Stimulated activated CD8-positive, alpha-beta memory T cell treated with anti-CD3 and anti-CD28 coated beads, Interleukin-7, amount 100 ng/mL, for 1 hour (primary cell): Measurements from ENCODE around the gene L1TD1.
"Not testable (repeated sequence)": the region's sequence is repeated elsewhere in the genome, so short reads cannot be mapped to it uniquely, and the experiment has no call there.

Experiments
- DNase-seq, 2 donors: peaks; one replicate each; pipeline ENCODE4 v3.0.0-alpha.2; 2020; ENCODE audit warnings: low read depth in 2 of 2

The L1TD1 gene, protein sequence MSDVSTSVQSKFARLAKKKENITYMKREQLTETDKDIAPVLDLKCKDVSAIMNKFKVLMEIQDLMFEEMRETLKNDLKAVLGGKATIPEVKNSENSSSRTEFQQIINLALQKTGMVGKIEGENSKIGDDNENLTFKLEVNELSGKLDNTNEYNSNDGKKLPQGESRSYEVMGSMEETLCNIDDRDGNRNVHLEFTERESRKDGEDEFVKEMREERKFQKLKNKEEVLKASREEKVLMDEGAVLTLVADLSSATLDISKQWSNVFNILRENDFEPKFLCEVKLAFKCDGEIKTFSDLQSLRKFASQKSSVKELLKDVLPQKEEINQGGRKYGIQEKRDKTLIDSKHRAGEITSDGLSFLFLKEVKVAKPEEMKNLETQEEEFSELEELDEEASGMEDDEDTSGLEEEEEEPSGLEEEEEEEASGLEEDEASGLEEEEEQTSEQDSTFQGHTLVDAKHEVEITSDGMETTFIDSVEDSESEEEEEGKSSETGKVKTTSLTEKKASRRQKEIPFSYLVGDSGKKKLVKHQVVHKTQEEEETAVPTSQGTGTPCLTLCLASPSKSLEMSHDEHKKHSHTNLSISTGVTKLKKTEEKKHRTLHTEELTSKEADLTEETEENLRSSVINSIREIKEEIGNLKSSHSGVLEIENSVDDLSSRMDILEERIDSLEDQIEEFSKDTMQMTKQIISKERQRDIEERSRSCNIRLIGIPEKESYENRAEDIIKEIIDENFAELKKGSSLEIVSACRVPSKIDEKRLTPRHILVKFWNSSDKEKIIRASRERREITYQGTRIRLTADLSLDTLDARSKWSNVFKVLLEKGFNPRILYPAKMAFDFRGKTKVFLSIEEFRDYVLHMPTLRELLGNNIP

DNA sequence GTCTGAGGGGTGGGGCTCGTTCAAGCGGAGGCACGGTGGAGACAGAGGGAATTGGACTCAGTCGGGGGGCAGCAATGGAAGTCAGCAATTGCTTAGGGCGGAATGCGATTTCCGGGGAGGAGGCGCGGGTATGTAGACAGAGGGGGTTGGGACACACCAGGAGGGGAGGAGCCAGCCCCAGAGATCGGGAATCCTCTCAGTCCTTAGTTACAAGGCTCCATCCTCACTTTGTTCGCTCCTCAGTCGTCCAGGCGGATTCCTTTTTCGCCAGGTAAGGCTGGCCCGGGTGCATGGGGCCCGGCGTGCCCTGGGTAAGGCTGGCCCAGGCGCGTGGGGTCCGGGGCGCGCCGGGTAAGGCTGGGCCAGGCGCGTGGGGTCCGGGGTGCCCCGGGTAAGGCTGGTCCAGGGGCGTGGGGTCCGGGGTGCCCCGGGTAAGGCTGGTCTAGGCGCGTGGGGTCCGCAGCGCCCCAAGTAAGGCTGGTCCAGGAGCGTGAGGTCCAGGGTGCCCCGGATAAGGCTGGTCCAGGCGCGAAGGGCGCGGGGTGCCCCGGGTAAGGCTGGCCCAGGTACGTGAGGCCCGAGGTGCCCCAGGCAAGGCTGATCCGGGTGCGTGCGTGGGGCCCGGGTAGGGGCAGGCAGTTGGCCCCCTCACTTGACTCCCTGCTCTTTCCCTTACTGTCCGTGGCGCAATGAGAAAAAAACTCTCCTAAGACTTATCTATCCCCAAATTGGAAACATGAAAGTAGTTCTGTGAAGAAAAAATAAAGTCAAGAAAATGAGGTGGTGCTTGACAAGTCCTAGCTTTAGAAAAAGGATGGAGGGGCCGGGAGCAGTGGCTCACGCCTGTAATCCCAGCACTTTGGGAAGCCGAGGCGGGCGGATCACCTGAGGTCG is at the start of gene L1TD1:
Gene L1TD1 (plus strand): TSS at position 199 of the 894 bp plus-strand sequence. CDS start 11,780 bp downstream, outside the sequence.
- no peak for DNase-seq

DNA sequence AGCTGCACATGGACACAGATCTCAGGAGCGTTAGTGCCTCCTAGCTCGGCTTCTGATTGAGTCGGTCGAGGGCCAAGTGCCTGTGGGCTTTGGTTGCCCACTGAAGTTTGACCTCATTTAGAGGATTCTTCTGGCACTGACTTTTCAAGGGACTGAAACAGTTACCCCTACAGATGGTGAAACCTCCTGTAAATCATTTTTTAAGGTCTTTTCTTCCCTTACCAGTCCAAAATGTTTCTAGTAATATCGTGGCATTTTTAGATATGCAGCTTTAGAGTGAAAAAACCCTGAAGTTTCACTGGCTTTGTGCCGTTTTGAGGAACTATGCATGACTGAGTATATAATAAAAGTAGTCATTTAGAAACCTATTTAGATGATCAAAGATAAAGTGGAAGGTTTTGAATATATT is 34.7 kb upstream of the L1TD1 start:
- DNase-seq, result no peak

DNA sequence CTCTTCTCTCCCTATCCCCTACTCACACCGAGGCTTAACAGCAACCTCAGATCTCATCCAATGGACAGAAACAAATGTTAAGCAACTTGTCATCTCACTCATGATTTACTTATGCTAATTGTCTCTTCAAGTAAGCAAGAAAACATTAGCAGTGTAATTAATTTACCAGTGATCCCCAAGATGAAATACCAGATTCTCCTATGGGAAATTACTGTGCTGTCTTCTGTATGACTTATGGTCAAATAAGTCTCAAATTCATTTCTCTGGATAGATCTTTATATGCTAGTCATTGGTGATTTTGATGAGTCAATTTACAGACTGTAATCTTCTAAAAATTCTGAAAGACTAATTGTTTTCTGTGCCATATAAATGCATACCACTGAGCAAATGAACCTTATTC is 32.9 kb upstream of the L1TD1 start:
- DNase-seq, result no peak

DNA sequence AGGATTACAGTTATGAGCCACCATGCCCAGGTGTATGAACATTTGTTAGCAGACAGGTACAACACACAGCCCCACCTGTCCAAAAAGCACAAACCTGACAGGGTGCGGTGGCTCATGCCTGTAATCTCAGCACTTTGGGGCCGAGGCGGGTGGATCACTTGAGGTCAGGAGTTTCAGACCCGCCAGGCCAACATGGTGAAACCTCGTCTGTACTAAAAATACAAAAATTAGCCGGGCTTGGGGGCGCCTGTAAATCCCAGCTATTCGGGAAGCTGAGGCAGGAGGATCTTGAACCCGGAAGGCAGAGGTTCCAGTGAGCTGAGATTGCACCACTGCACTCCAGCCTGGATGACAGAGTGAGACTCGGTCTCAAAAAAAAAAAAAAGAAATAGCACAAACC is 24.3 kb upstream of the L1TD1 start:
- DNase-seq, result not testable (repeated sequence)

DNA sequence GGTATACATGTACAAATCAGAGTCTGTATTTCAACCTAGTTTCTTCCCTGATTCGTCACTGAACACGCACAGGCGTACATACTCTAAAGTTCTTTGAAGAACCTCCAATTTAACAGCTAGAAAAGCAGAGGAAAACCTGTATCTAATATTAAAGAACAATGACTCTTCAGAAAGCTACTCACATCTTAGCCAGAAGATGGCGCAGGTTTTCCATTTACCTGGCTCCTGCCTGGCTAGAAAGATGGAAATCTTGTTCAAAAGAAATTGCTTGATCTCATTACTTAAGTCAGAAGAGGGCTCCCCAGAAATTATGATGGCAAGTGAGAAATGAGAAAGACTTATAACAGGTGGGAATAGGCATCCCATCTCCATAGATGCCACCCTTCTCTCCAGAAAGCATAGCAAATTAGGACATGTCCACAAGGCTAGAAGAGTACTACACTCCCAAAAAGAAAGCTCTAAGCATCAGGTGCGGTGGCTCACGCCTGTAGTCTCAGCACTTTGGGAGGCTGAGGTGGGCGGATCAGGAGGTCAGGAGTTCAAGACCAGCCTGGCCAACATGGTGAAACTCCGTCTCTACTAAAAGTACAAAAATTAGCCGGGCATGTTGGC is 19.0 kb upstream of the L1TD1 start:
- no peak for DNase-seq

DNA sequence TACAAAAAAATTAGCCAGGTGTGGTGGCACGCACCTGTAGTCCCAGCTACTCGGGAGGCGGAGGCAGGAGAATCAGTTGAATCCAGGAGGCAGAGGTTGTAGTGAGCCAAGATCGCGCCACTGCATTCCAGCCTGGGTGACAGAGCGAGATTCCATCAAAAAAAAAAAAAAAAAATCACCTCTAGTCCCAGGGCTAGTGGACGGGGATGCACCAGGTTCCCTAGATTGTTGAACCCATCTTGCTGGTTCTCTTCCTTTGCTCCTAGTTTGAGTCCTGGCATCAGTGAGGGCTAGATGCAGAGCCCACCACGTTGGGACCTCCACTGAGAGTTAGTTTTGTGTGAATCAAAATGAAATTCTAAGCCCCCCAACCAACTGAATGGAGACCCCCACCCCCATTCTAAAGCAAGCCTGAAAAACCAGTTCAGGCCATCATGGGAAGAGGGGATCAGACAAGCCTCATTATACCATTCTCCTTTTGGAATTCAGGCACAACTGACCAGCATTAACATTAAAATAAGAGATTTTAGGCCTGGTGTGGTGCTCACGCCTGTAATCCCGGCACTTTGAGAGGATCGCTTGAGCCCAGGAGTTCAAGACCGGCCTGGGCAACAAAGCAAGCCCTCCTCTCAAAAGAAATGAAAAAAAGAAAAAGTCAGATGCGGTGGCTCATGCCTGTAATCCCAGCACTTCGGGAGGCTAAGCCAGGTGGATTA is 17.9 kb upstream of the L1TD1 start:
- no peak for DNase-seq

DNA sequence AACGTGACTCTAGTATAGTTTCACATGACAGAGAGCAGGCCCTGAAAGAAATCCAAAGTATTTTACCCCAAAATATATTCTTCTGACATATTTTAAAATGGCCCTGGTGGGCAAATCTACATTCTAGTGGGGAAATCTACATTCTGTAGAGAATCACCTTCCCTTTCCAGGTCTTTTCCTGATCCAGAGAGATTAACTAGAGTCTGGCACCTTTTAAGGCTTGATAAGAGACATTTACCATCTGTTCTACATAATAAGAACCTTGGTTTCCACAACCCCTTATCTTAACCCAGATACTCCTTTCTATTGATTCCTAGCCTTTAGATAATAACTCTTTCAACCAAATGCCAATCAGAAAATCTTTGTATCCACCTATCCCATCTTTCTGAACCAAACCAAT is 17.0 kb upstream of the L1TD1 start:
- no peak for DNase-seq

DNA sequence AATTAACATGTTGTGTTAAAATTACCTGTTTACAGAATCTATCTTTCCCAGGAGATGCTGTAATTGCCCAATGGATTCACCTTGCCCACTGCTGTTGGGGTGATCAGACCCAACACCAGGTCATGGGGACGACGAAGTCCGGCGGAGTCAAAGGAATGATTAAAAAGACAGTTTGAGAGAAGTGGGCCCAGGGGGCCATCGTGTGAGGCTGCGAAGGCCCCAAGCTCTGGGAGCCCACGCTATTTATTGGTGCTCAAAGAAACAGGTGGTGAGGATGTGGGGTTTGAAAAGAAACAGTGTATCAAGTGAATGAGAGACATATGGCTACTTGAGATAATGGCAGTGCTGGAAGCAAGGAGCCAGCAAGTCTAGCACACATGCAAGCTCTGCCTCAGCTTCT is 16.3 kb upstream of the L1TD1 start:
- no peak for DNase-seq

DNA sequence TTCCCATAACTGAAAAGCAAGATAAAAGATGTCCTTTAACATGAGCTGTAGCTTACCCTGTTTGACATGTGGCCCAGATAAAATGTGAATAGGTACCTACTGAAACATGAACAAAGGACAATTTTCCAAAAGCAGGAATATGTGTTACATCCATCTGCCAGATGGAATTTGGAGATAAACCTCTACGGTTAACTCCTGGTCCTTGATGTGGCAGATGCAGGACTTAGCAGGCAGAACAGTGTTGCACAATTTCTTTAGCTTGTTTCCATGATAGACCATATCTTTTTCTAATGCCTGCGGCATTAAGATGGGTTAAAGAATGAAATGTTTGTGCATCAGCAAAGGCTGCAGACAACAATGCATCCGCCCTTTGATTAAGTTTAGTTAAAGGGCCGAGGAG is 14.6 kb upstream of the L1TD1 start:
- not testable (repeated sequence) for DNase-seq

DNA sequence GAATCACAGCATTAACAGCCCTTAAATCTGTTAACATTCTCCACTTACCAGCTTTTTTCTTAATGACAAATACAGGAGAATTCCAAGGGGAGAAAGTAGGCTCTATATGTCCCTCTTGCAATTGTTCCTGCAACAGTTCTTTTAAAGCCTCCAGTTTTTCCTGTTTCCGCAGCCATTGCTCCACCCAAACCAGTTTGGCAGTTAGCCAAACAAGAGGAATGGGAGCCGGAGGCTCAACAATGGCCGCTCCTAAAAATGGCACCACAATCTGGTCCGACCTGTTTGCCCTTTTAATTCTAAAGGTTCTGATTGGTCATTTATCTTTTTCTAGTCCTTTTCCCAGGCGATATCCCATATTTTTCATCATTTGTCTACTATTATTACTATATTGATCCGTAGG is 14.0 kb upstream of the L1TD1 start:
- no peak for DNase-seq

DNA sequence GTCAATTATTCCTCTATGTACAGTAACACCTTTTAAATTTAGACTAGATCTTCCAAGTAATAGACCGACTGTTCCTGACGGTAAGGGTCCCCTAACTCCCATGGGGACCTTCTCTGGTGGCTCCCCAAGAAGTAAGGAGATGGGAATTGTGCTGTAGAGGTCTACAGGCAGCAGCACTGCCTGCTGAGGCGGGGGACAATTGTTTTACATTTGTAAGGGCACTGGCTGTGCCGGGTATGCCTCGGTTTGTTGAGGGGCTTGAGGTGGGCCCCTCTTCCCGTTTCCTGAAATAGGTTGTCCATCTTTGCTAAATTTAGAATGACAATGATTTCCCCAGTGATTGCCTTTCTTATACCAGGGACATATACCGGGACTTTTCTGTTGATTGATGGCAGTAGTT is 13.1 kb upstream of the L1TD1 start:
- no peak for DNase-seq

DNA sequence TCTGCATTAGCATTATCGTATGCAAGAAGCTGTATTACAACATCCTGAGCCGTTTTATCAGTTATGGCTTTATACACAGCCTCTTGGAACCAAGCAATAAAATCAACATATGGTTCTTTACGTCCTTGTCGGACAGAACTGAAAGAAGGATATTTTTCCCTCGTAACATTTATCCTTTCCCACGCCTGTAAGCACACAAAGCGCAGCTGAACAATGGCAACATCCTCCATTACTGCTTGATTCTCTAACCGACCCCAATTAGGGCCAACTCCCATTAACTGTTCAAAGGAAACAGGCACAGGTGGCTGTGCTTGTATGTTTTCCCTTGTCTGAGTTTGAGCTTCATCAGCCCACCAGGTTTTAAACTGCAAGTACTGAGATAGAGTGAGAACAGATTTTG is 12.5 kb upstream of the L1TD1 start:
- DNase-seq, result not testable (repeated sequence)

DNA sequence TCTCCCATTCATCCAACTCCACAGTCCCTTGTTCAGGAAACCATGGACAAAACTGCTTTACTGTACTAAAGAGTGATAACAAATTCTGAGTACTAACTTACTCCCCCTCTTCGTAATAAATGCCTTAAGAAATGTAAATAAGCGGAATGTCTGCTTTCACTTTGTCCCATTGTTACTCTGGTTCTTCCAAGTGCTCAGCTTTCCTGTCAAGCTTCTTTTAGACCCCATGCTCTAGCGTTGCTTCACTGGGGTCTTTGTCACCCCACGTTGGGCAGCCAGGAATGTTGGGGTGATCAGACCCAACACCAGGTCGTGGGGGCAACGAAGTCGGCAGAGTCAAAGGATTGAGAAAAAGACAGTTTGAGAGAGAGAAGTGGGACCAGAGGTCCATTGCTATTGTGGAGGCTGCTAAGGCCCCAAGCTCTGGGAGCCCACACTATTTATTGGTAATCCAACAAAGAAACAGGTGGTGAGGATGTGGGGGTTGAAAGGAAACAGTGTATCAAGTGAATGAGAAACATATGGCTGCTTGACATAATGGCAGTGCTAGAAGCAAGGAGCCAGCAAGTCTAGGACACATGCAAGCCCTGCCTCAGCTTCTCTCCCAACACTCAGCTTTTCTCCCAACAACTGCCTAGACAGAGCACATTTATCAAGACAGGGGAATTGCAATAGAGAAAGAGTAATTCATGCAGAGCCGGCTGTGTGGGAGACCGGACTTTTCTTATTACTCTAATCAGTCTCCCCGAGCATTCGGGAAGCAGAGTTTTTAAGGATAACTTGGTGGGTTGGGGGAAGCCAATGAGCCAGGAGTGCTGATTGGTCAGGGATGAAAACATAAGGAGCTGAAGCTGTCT is 11.3 kb upstream of the L1TD1 start:
- DNase-seq, result not testable (repeated sequence)

DNA sequence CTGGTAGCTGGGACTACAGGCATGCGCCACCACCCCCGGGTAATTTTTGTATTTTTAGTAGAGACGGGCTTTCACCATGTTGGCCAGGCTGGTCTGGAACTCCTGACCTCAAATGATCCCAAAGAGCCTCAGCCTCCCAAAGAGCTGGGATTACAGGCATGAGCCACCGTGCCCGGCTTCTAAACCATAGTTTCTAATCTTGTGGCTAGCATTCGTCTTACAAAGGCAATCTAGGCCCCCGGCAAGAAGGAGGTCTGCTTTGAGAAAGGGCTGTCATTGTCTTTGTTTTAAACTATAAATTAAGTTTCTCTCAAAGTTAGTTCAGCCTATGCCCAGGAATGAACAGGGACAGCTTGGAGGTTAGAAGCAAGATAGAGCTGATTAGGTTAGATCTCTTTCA is 10.3 kb upstream of the L1TD1 start:
- DNase-seq, result no peak

DNA sequence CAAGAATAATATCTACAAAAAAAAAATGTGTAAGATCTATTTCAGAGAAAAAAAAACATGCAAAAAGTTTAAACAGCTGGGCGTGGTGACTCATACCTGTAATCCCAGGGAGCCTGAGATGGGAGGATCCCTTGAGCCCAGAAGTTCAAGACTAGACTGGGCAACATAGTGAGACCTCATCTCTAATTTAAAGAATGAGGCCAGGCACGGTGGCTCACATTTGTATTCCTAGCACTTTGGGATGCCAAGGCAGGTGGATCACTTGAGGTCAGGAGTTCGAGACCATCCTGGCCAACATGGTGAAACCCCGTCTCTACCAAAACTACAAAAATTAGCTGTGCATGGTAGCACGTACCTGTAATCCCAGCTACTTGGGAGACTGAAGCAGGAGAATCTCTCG is 9.4 kb upstream of the L1TD1 start:
- DNase-seq, result not testable (repeated sequence)

DNA sequence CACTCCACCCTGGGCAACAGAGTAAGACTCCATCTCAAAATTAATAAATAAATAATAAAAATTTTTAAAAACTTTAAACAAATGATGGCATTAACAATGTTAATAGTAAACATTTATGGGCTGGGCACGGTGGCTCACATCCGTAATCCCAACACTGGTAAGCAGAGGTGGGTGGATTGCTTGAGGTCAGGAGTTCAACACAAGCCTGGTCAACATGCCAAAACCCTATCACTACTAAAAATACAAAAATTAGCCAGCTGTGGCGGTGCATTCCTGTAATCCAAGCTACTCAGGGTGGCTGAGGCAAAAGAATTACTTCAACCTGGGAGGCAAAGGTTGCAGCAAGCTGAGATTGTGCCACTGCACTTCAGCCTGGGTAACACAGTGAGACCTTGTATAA is 9.0 kb upstream of the L1TD1 start:
- DNase-seq, result no peak

DNA sequence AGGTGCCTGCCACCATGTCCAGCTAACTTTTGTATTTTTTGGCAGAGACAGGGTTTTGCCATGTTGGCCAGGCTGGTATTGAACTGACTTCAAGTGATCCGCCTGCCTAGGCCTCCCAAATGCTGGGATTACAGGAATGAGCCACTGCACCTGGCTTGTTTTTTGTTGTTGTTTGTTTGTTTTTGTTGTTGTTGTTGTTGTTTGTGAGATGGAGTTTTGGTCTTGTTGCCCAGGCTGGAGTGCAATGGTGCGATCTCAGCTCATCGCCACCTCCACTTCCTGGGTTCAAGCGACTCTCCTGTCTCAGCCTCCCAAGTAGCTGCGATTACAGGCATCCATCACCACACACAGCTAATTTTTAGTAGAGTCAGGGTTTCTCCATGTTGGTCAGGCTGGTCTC is 7.1 kb upstream of the L1TD1 start:
- no peak for DNase-seq

DNA sequence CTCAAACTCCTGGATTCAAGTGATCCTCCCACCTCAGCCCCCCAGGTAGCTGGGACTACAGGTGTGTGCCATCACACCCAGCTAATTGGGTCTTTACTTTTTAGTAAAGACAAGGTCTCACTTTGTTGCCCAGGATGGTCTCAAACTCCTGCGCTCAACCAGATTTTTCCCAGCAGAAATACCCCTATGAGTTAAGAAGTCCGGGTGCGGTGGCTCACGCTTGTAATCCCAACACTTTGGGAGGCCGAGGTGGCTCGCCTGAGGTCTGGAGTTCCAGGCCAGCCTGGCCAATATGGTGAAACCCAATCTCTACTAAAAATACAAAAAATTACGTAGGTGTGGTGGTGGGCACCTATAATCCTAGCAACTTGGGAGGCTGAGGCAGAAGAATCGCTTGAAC is 6.5 kb upstream of the L1TD1 start:
- no peak for DNase-seq

DNA sequence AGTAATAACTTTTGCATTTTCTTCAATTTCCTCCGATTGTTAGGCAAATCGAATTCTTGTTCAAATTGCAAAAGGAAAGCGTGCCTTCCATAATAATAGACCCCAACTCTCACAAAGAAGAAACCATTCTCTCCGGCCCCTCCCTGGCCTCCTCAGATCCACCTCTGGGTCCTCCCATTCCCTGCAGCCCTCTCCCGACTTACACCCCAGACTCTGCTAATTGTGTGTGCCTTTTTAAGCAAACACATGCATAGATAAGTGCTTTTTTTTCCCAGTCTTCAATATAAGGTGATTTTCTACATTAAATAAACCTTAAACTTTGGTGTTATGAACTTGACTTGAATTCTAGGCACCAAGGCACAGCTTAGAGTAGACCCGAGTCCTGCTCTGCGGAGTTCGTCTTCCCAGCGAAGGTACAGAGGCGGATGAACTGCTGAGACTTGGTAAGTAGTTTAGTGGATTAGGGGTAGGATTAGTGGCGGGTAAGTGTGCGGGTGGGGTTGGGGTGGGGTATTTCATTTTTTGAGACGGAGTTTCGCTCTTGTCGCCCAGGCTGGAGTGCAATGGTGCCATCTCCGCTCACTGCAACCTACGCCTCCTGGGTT is 1.5 kb downstream of the L1TD1 start:
- no peak for DNase-seq
